ENCODE data around the gene ADARB2.

DNA sequence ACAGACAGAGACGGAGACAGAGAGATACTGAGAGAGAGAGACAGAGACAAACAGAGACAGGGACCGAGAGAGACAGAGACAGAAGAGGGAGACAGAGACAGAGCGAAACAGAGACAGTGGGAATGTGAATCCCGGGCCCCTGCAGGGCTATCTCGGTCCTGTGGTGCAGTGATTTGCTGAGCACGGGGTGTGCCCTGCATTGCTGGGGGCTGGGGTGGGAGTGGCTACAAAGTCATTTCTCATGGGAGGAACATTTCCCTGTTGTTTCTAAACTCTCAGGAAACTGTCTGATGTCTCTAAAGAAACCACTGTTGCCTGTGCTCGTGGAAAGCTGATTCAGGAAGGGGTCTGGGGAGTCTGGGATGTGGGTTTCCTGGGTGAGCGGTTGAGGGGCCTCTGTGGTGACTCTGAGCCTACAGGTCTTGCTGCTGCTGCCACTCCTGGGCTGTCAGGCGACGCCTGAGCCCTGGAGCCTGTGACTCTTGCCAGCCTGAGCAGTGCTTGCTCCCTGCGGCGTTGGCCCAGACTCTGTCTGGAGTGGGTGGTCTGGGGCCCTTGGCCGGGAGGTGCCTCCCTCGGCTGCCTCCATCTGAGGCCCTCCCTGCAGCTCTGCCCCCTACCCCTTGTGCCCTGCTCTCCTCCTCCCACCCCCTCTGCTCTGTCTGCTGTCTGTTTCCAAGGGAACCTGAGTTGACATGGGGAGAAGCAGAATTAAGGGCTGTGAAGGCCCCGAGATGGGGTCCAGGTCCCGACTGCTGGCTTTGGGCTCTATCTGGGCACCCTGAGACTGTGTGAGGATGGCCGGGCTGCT lies 389.2 kb downstream of the ADARB2 start:
- TF ChIP-seq, protein P1, sequence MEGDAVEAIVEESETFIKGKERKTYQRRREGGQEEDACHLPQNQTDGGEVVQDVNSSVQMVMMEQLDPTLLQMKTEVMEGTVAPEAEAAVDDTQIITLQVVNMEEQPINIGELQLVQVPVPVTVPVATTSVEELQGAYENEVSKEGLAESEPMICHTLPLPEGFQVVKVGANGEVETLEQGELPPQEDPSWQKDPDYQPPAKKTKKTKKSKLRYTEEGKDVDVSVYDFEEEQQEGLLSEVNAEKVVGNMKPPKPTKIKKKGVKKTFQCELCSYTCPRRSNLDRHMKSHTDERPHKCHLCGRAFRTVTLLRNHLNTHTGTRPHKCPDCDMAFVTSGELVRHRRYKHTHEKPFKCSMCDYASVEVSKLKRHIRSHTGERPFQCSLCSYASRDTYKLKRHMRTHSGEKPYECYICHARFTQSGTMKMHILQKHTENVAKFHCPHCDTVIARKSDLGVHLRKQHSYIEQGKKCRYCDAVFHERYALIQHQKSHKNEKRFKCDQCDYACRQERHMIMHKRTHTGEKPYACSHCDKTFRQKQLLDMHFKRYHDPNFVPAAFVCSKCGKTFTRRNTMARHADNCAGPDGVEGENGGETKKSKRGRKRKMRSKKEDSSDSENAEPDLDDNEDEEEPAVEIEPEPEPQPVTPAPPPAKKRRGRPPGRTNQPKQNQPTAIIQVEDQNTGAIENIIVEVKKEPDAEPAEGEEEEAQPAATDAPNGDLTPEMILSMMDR (IDR thresholded peaks at IDR 0.05; ENCODE audit: low read depth, low read length, poor library complexity, severe bottlenecking): no peak
- no peak for TF ChIP-seq EZH2phosphoT487 (IDR thresholded peaks at IDR 0.05; ENCODE audit: borderline replicate concordance, low read length)

Data from DOHH2 (cell line).